K562 (cell line): ENCODE results near the gene MET. TPM values are rescaled to one million over a fixed set of nuclear protein-coding genes. Genes with fewer than 3 reads are reported as not detected.

Source experiments
- BRCA1 ChIP-seq, 2 experiments: fragments of 450-650 bp in 1 of 2; sonication (generic) in 1 of 2; formaldehyde crosslinking in 1 of 2; IDR thresholded peaks; 2 replicates each; pipeline versions ENCODE4 v1.5.0 to v1.6.1; 2017 to 2020; ENCODE audit warnings: mild to moderate bottlenecking in 1 of 2, missing genetic modification reagents in 1 of 2
- CREB5 ChIP-seq: fragments of 250-450 bp; sonication (Bioruptor Pico); IDR thresholded peaks from 2 replicates; pipeline ENCODE4 v1.5.0; 2020; ENCODE audit warnings: mild to moderate bottlenecking
- E2F6 ChIP-seq, 2 experiments: IDR thresholded peaks; 2 replicates each; pipeline ENCODE4 v1.6.1; 2011; ENCODE audit warnings: borderline replicate concordance in 1 of 2, control low read depth in 1 of 2, low read depth in 1 of 2, low read length in 1 of 2, mild to moderate bottlenecking in 1 of 2, mixed read lengths in 1 of 2, moderate library complexity in 1 of 2; ENCODE audit not compliant: insufficient read depth in 1 of 2, insufficient read length in 1 of 2, poor library complexity in 1 of 2, severe bottlenecking in 1 of 2; ENCODE audit errors: extremely low read depth in 1 of 2
- MIER1 ChIP-seq: fragments of 450-650 bp; IDR thresholded peaks from 2 replicates; pipeline ENCODE4 v1.6.1; 2016; ENCODE audit warnings: antibody characterized with exemption, mild to moderate bottlenecking, low read depth
- MITF ChIP-seq: IDR thresholded peaks from 2 replicates; pipeline ENCODE4 v1.6.1; 2014; ENCODE audit warnings: antibody characterized with exemption
- MTA2 ChIP-seq: fragments of 450-650 bp; IDR thresholded peaks from 2 replicates; pipeline ENCODE4 v1.6.1; 2016; ENCODE audit warnings: low read depth
- MTA3 ChIP-seq: fragments of 450-650 bp; formaldehyde crosslinking; IDR thresholded peaks from 2 replicates; pipeline ENCODE4 v1.6.1; 2017; ENCODE audit warnings: mild to moderate bottlenecking, borderline replicate concordance
- MYNN ChIP-seq, 2 experiments: sonication (generic); formaldehyde crosslinking in 1 of 2; IDR thresholded peaks; 2 replicates each; pipeline versions ENCODE4 v1.5.0 to v1.6.1; 2016 to 2020; ENCODE audit warnings: antibody characterized with exemption in 1 of 2, missing genetic modification reagents in 1 of 2
- PATZ1 ChIP-seq: fragments of 250-450 bp; sonication (Bioruptor Pico); IDR thresholded peaks from 2 replicates; pipeline ENCODE4 v1.5.0; 2020; ENCODE audit warnings: mild to moderate bottlenecking, borderline replicate concordance
- RAD21 ChIP-seq, 2 experiments: fragments of 250-450 bp in 1 of 2; fragments of 450-650 bp in 1 of 2; sonication (Bioruptor Pico) in 1 of 2; formaldehyde crosslinking in 1 of 2; IDR thresholded peaks in 1 of 2; conservative IDR thresholded peaks in 1 of 2; 2 replicates each; pipeline versions ENCODE4 v1.4.0 to v1.8.0; 2020 to 2022; ENCODE audit warnings: mild to moderate bottlenecking in 2 of 2, moderate library complexity in 1 of 2
- TFE3 ChIP-seq: fragments of 450-650 bp; formaldehyde crosslinking; IDR thresholded peaks from 2 replicates; pipeline ENCODE4 v1.4.0; 2020; ENCODE audit warnings: mild to moderate bottlenecking, mixed read lengths
- ZBTB17 ChIP-seq: fragments of 450-650 bp; formaldehyde crosslinking; IDR thresholded peaks from 2 replicates; pipeline ENCODE4 v1.4.0; 2020; ENCODE audit warnings: mild to moderate bottlenecking
- ZBTB2 ChIP-seq: fragments of 450-650 bp; IDR thresholded peaks from 2 replicates; pipeline ENCODE4 v1.6.1; 2016; ENCODE audit warnings: antibody characterized with exemption
- ZBTB5 ChIP-seq: fragments of 450-650 bp; IDR thresholded peaks from 2 replicates; pipeline ENCODE4 v1.6.1; 2017; ENCODE audit warnings: antibody characterized with exemption
- ZNF583 ChIP-seq: fragments of 250-450 bp; sonication (Bioruptor Pico); IDR thresholded peaks from 2 replicates; pipeline ENCODE4 v1.4.0; 2020
- polyA plus RNA-seq, 8 experiments: library from polyadenylated mRNA; depleted of rRNA in 4 of 8; stranded (reverse) in 5 of 8; unstranded in 3 of 8; fragments of >200 nt; fragmentation: Nextera tagmentation in 2 of 8; fragmentation: Illumina TruSeq in 1 of 8; extraction: Ambion mirVana in 2 of 8; extraction: Trizol in 1 of 8; gene quantifications; 2 replicates each; pipeline versions ENCODE4 v1.2.1 to v1.2.3, GENCODE V29; 2011 to 2014; ENCODE audit warnings: inconsistent platforms in 1 of 8, missing spikeins in 1 of 8
- total RNA-seq, 7 experiments: library from RNA; depleted of rRNA in 6 of 7; stranded (reverse); fragments of >200 nt in 6 of 7; fragmentation: Illumina TruSeq in 2 of 7; extraction: Trizol in 2 of 7; gene quantifications; 2 replicates each; pipeline versions ENCODE4 v1.2.1 to v1.2.3, GENCODE V29; 2011 to 2021; ENCODE audit warnings: low replicate concordance in 1 of 7

The MET gene
- total and polyA plus RNA-seq, 9 of the 15 experiments (the other 6 are each of a cell fraction or from before 2014, with no cell fraction given) = 0.84 to 2.4 (median 1.1) TPM

- no peak for TF ChIP-seq MYNN (IDR thresholded peaks at IDR 0.05)
- TF ChIP-seq MYNN (CRISPR knock-in tag; IDR thresholded peaks at IDR 0.05) = no peak
- TF ChIP-seq MIER1 = no peak
- TF ChIP-seq ZNF583 (CRISPR knock-in tag) = no peak
- TF ChIP-seq BRCA1 (IDR thresholded peaks at IDR 0.05) = no peak
- TF ChIP-seq BRCA1 (CRISPR knock-in tag; IDR thresholded peaks at IDR 0.05) = no peak
- no peak for TF ChIP-seq MTA3
- TF ChIP-seq CREB5 (CRISPR knock-in tag) = no peak
- no peak for TF ChIP-seq ZBTB5
- TF ChIP-seq ZBTB17 = no peak
- no peak for TF ChIP-seq PATZ1 (CRISPR knock-in tag)
- TF ChIP-seq TFE3 (CRISPR knock-in tag) = no peak
- peak; percentile 24 to 69 for TF ChIP-seq E2F6 (IDR thresholded peaks at IDR 0.05; ENCODE audit: borderline replicate concordance in 1 of 2, extremely low read depth in 1 of 2, insufficient read depth in 1 of 2, insufficient read length in 1 of 2, low read depth in 1 of 2, low read length in 1 of 2, poor library complexity in 1 of 2, severe bottlenecking in 1 of 2)
- no peak for TF ChIP-seq ZBTB2
- TF ChIP-seq MTA2 = no peak
- TF ChIP-seq MITF = no peak
- no peak for TF ChIP-seq RAD21 (CRISPR knock-in tag; conservative IDR thresholded peaks at IDR 0.05 in 1 of 2, IDR thresholded peaks at IDR 0.05 in 1 of 2)
Measured at GRCh38 chr7:116626886-116627285, 45.1 kb upstream of the MET start (continued).
